HepG2 (cell line): ENCODE results near the gene GATM. TPM values are rescaled to one million over a fixed set of nuclear protein-coding genes. Genes with fewer than 3 reads are reported as not detected.

Experiments used
- CEBPZ ChIP-seq: IDR thresholded peaks from 2 replicates; pipeline ENCODE4 v1.6.1; 2012; ENCODE audit warnings: low read length, improper control_type of control experiment
- CHCHD3 ChIP-seq: sonication (generic); formaldehyde crosslinking; IDR thresholded peaks from 2 replicates; pipeline ENCODE4 v1.8.0; 2022; ENCODE audit warnings: mild to moderate bottlenecking, missing genetic modification reagents, moderate library complexity
- FOSL1 ChIP-seq: sonication (generic); formaldehyde crosslinking; IDR thresholded peaks from 2 replicates; pipeline ENCODE4 v1.9.0; 2021; ENCODE audit warnings: missing genetic modification reagents, borderline replicate concordance
- FOXP1 ChIP-seq, 2 experiments: fragments of 450-650 bp in 1 of 2; IDR thresholded peaks; 2 replicates each; pipeline ENCODE4 v1.6.1; 2017 to 2018; ENCODE audit warnings: antibody characterized with exemption in 1 of 2
- HMGXB4 ChIP-seq, 2 experiments: sonication (generic) in 1 of 2; formaldehyde crosslinking in 1 of 2; IDR thresholded peaks; 2 replicates each; pipeline versions ENCODE4 v1.4.0 to v1.6.1; 2018 to 2020; ENCODE audit warnings: missing genetic modification reagents in 2 of 2, borderline replicate concordance in 1 of 2, low read depth in 1 of 2, mild to moderate bottlenecking in 1 of 2, missing biosample characterization in 1 of 2
- KDM3A ChIP-seq: IDR thresholded peaks from 2 replicates; pipeline ENCODE4 v1.6.1; 2018; ENCODE audit warnings: low read depth, missing compliant biosample characterization
- KLF12 ChIP-seq: sonication (generic); formaldehyde crosslinking; IDR thresholded peaks from 2 replicates; pipeline ENCODE4 v1.4.0; 2020; ENCODE audit warnings: missing genetic modification reagents, borderline replicate concordance
- NFYC ChIP-seq: IDR thresholded peaks from 2 replicates; pipeline ENCODE4 v1.6.1; 2016; ENCODE audit warnings: missing genetic modification reagents, missing compliant biosample characterization
- PITX1 ChIP-seq: sonication (generic); formaldehyde crosslinking; IDR thresholded peaks from 2 replicates; pipeline ENCODE4 v1.5.1; 2020; ENCODE audit warnings: mild to moderate bottlenecking, missing genetic modification reagents
- UBTF ChIP-seq: sonication (generic); formaldehyde crosslinking; IDR thresholded peaks from 2 replicates; pipeline ENCODE4 v1.4.0; 2020; ENCODE audit warnings: mild to moderate bottlenecking, missing genetic modification reagents
- YY1 ChIP-seq: IDR thresholded peaks from 2 replicates; pipeline ENCODE4 v1.6.1; 2011; ENCODE audit warnings: low read length, low read depth, moderate library complexity, mild to moderate bottlenecking; ENCODE audit not compliant: insufficient read depth, insufficient replicate concordance
- ZNF484 ChIP-seq: sonication (generic); formaldehyde crosslinking; IDR thresholded peaks from 2 replicates; pipeline ENCODE4 v1.5.1; 2020; ENCODE audit warnings: mild to moderate bottlenecking, low read depth, missing genetic modification reagents, borderline replicate concordance
- ZNF607 ChIP-seq: sonication (generic); formaldehyde crosslinking; IDR thresholded peaks from 2 replicates; pipeline ENCODE4 v1.5.1; 2020; ENCODE audit warnings: missing genetic modification reagents, mild to moderate bottlenecking, borderline replicate concordance
- ZNF672 ChIP-seq: sonication (generic); formaldehyde crosslinking; IDR thresholded peaks from 2 replicates; pipeline ENCODE4 v1.8.1; 2022; ENCODE audit warnings: missing genetic modification reagents
- polyA plus RNA-seq, 8 experiments: library from polyadenylated mRNA; depleted of rRNA in 3 of 8; stranded (reverse) in 7 of 8; unstranded in 1 of 8; fragments of >200 nt; fragmentation: Illumina TruSeq in 4 of 8; extraction: Trizol in 4 of 8; gene quantifications; 2 replicates each; pipeline versions ENCODE4 v1.2.1 to v1.2.3, GENCODE V29; 2011 to 2016; ENCODE audit warnings: low read depth in 4 of 8, missing spikeins in 1 of 8, mixed read lengths in 1 of 8; ENCODE audit not compliant: insufficient read depth in 1 of 8
- total RNA-seq, 5 experiments: library from RNA; depleted of rRNA; stranded (reverse); fragments of >200 nt; fragmentation: Illumina TruSeq; extraction: Trizol; gene quantifications; 2 replicates each; pipeline ENCODE4 v1.2.3, GENCODE V29; 2016; ENCODE audit warnings: low read depth in 1 of 5
- TF ChIP-seq, protein P1 (sequence below): IDR thresholded peaks from 2 replicates; pipeline ENCODE4 v1.6.1; 2016; ENCODE audit warnings: low read depth, control low read depth
- TF ChIP-seq, protein P2 (sequence below): sonication (generic); formaldehyde crosslinking; conservative IDR thresholded peaks from 2 replicates; pipeline ENCODE4 v1.4.0; 2020; ENCODE audit warnings: missing genetic modification reagents

The GATM gene
- total and polyA plus RNA-seq, 2 of the 13 experiments (the other 11 are each of a cell fraction or from before 2014, with no cell fraction given) = 2.1 to 16.8 TPM

GRCh38 chr15:45387380-45388007, 9.2 kb upstream of the GATM start (continued):
- TF ChIP-seq ZNF607 (CRISPR knock-in tag) (no peak), ZNF484 (no peak), CHCHD3 (CRISPR knock-in tag) (no peak), FOXP1 (IDR thresholded peaks at IDR 0.05) (peak; percentile 49; the same call in 1 of the 2 replicates), FOXP1 (CRISPR knock-in tag; IDR thresholded peaks at IDR 0.05) (peak; percentile 95), UBTF (no peak), FOSL1 (CRISPR knock-in tag) (peak; percentile 7; the same call in 1 of the 2 replicates), HMGXB4 (CRISPR knock-in tag; IDR thresholded peaks at IDR 0.05; ENCODE audit: borderline replicate concordance in 1 of 2, low read depth in 1 of 2) (no peak), NFYC (CRISPR knock-in tag) (no peak), ZNF672 (CRISPR knock-in tag) (no peak), KLF12 (CRISPR knock-in tag) (no peak), CEBPZ (no peak), KDM3A (CRISPR knock-in tag) (peak; percentile 69; the same call in 1 of the 2 replicates), PITX1 (CRISPR knock-in tag) (peak; percentile 83), YY1 (no peak)
- TF ChIP-seq, protein P1, sequence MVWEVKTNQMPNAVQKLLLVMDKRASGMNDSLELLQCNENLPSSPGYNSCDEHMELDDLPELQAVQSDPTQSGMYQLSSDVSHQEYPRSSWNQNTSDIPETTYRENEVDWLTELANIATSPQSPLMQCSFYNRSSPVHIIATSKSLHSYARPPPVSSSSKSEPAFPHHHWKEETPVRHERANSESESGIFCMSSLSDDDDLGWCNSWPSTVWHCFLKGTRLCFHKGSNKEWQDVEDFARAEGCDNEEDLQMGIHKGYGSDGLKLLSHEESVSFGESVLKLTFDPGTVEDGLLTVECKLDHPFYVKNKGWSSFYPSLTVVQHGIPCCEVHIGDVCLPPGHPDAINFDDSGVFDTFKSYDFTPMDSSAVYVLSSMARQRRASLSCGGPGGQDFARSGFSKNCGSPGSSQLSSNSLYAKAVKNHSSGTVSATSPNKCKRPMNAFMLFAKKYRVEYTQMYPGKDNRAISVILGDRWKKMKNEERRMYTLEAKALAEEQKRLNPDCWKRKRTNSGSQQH (CRISPR knock-in tag) = no peak
- TF ChIP-seq, protein P2, sequence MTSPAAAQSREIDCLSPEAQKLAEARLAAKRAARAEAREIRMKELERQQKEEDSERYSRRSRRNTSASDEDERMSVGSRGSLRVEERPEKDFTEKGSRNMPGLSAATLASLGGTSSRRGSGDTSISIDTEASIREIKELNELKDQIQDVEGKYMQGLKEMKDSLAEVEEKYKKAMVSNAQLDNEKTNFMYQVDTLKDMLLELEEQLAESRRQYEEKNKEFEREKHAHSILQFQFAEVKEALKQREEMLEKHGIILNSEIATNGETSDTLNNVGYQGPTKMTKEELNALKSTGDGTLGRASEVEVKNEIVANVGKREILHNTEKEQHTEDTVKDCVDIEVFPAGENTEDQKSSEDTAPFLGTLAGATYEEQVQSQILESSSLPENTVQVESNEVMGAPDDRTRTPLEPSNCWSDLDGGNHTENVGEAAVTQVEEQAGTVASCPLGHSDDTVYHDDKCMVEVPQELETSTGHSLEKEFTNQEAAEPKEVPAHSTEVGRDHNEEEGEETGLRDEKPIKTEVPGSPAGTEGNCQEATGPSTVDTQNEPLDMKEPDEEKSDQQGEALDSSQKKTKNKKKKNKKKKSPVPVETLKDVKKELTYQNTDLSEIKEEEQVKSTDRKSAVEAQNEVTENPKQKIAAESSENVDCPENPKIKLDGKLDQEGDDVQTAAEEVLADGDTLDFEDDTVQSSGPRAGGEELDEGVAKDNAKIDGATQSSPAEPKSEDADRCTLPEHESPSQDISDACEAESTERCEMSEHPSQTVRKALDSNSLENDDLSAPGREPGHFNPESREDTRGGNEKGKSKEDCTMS = no peak
